CD4-positive, alpha-beta T cell treated with Interleukin-2 at 100 ng/mL for 4 hours (primary cell): Measurements from ENCODE around the gene ADAMTS13.

ENCODE experiments used
- DNase-seq: peaks from one replicate; pipeline ENCODE4 v3.0.0-alpha.2; 2020; ENCODE audit warnings: low spot score

ADAMTS13 gene

DNA sequence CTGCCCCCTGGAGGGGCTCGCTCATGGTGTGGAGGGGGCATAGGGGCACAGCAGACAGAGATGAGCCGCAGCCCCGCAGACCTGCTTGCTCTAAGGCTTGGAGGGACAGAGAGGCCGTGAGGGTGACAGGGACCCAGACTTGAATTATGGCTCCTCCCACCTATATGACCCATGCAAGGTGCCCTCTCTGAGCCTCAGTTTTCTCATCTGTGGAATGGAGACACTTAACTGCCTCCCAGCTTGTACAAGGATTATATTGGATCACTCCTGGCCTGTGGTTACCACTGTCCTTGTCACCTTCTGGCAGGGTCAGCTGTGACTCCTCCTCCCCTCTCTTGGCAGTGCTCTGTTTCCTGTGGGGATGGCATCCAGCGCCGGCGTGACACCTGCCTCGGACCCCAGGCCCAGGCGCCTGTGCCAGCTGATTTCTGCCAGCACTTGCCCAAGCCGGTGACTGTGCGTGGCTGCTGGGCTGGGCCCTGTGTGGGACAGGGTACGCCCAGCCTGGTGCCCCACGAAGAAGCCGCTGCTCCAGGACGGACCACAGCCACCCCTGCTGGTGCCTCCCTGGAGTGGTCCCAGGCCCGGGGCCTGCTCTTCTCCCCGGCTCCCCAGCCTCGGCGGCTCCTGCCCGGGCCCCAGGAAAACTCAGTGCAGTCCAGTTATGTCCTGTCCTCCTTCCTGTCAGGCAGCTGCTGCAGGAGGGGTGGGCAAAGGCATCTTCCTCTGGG lies 32.9 kb downstream of the ADAMTS13 start:
- DNase-seq = no peak

DNA sequence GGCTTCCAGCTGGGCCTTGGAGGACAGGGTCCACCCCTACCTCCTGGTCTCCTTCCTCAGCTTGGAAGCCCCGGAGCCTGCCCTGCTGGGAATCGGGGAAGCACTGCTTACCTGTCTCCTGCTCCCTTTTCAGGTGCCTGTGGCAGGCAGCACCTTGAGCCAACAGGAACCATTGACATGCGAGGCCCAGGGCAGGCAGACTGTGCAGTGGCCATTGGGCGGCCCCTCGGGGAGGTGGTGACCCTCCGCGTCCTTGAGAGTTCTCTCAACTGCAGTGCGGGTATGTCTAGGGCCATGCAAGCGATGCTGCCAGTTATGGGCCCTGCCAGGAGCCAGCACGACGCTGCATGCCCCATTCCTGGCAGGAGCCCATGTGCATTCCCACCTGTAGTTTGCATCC lies 33.8 kb downstream of the ADAMTS13 start:
- DNase-seq = no peak

DNA sequence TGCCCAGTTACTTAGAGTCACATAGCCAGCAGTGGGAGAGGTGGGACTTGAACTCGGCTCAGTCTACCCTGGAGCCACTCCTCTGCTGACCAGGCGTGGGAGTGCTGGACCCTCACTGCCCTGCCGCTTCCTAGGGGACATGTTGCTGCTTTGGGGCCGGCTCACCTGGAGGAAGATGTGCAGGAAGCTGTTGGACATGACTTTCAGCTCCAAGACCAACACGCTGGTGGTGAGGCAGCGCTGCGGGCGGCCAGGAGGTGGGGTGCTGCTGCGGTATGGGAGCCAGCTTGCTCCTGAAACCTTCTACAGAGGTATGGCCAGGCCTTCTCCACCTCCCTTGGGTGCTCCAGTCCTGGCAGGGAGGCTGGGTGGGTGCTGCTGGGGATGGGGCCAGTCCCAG lies 34.2 kb downstream of the ADAMTS13 start:
- no peak for DNase-seq

DNA sequence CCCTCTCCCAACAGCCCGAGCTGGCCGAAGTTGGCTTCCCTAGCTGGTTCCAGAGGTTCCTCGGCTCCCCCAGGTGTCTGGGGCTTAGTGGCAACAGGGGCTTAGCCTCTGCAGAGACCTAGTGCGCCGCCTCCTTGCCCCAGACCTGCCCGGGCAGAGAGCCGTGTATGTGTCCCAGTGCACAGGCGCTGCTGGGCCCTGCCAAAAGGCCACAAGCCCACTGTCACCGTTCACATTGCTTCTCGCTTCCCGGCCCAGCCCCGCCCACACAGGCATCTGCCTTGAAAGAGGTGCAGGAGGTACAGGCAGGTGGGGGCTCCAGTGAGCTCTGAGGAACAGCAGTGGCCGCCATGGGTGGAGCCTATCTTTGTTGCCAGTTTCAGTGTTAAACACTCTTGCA lies 35.1 kb downstream of the ADAMTS13 start:
- no peak for DNase-seq

DNA sequence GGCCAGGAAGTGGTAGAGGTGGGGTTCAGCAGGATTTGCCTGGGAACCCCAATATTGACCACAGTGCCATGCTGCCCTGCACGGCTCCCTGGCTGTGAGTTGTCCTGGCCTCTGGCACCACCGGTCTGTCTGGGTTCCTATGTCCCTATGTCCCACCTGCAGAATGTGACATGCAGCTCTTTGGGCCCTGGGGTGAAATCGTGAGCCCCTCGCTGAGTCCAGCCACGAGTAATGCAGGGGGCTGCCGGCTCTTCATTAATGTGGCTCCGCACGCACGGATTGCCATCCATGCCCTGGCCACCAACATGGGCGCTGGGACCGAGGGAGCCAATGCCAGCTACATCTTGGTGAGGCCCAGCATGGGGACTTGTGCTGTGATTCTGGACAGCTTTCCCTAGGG lies 35.6 kb downstream of the ADAMTS13 start:
- DNase-seq = no peak

DNA sequence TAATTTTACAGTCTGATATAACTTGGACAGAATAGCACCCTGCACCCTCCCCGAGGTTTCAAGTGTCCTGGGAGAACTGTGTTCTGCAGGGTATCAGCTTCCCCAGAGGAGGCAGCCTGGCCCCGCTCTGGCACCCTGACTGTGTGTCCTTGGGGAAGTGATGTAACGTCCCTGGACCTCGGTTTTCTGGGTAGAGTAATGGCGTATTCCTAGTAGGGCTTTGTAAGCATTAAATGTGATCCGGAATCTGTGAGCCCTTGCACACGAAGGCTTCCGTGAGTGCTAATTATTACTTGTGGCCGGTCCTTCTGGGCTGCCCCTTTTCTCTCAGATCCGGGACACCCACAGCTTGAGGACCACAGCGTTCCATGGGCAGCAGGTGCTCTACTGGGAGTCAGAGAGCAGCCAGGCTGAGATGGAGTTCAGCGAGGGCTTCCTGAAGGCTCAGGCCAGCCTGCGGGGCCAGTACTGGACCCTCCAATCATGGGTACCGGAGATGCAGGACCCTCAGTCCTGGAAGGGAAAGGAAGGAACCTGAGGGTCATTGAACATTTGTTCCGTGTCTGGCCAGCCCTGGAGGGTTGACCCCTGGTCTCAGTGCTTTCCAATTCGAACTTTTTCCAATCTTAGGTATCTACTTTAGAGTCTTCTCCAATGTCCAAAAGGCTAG lies 36.6 kb downstream of the ADAMTS13 start:
- DNase-seq = no peak

DNA sequence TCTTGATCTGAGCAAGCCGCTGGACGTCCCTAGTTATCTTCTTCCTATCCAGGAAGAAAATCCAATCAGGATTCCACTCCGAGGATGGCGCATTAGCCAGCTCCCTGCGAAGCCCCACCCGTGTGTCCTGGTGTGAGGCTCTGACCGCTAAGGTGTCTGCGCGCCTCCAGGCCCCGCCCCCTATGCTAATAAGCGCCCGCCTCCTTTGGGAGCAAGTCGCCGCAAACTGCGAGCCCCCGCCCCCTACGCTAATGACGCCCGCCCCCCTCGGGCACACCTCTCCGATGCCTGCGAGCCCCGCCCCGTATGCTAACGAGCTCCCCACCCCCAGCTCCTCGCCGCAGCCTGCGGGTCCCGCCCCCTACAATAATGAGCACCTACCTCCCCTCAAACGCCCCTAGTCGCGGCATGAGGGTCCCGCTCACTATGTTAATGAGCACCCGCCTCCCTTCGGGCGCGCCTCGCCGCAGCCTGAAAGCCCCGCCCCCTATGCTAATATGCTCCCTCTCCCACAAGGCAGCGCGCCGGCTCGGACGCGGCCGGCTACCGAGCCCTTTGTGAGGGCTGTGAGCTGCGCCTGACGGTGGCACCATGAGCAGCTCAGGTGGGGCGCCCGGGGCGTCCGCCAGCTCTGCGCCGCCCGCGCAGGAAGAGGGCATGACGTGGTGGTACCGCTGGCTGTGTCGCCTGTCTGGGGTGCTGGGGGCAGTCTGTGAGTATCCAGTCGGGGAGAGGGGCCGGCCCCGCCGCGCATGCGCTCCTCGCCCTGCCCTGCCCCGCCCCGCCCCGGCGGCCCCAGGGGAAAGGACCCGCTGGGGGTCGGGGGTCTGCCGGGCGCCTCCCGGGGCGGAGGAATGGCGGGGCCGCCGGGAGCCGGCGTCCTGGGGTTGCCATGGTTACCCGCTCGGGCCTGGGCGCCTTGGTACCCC lies 37.6 kb downstream of the ADAMTS13 start, which contains the start of gene CACFD1:
TSS of gene CACFD1 (plus strand) at position 503 of the 929 bp plus-strand sequence. CDS start at position 592, 89 bp downstream.
- DNase-seq = peak; percentile 92

DNA sequence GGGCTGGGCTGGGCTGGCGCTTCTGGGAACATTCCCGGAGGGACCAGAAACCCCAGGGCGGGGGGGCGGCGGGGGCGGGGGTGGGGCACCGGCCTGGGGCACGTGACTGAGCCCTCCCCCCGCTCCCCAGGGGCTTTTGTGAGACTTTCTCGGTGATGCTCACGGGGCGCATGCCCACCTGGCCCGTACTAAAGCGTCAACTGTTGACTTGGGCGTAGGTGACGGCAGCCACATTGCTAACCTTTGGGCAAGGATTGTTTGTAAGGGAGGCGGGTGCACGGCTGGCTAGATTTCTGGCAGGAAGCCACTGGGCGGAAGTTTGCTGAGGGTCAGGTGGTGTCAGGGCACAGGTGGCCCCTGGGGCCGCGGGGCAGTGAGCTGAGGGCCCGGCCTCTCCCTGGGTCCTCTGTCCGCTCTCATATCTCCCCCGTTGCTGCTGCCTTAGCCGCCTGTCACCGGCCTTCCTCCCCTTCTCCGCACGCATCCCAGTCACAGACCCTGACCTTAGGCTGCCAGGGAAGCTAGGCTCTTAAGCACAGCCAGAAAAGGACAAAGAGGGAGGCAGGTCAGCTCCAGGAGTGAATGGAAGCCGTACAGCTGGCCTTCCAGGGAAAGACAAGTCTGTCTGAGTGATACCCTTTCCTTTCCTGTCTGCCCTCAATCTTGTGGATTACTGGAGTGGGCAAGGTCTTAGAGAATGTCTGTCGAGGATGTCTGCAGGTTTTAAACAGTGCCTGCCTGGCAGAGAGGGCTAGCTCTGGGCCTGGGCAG lies 38.4 kb downstream of the ADAMTS13 start:
- peak; percentile 47 for DNase-seq

DNA sequence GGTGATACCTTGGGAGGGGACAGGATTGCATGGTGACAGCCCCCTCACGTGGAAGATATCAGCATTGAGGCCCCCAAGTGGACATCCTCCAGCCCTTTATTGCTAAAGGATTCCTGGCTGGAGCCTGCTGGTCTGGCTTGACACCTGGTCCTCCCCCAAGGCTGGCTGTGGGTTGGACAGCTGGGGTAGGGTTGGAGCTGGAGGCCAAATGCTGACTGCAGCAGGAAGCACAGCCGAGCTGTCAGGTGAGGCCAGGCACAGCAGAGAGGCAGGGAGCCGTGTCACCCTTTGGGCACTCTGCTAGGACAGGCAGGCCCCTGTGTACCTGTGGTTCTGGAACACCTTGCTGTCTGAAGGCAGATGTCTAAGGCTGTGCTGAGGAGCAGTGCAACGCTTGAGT lies 39.8 kb downstream of the ADAMTS13 start:
- DNase-seq = no peak

DNA sequence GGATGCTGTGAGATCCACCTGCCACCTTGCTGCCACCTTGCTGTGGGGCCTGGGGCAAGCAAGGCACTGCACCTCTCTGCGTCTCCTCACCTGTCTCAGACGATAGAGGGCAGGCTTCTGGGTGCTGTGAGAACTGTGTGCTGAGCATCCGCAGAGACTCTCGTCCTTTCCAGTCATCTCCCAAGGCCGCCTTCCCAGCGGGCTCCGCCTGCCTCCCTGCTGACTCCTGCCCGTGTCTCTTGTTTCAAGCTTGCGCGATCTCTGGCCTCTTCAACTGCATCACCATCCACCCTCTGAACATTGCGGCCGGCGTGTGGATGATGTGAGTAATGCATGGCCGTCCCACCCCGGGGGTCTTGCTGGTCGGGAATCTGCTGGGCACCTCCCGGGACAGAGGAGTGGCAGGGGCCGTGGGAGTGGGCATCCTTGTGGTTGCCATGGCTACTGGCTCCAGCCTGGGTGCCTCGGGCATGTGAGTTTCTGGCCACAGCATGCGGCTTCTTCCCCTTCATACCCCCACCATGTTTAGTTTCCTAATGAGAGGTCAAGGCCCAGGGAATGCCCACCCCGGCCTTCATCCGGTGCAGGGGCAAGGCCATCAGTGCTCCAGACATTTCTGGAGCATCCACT lies 41.2 kb downstream of the ADAMTS13 start:
- DNase-seq = no peak

DNA sequence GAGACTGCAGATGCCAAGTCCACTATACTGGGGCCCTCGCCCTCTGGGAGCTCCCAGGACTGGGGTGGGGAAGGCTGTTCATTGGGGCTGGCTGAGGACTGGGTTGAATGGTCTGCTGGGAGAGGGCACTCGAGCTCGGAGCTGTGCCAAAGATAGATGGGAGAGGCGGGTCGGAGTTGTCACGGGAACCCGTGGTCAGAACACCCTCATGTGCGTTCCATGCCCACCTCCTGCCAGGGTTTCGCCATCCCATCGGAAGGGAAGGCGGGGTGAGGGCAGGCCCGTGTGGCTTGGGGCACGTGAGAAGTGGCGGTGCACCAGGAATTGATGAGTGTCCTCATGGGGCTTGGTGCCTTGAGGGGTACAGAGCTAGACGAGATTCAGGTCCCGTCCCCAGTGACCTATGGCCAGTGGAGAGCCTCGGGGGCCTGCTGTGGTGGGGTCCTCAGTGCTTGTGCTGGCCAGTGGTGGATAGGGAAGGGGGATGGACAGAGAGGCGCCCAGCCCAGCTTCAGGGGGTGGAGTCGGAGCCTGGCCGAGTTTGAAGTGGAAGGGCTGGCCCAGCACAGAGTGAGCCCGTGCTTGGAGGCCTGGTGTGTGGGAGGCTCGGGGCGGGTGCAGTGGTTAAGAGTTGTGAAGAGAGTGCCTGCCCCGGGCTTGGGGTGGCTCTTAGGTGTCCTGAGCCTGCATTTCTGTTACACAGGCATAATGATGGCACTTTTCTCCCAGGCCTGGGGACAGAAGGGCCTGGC lies 41.9 kb downstream of the ADAMTS13 start:
- no peak for DNase-seq

DNA sequence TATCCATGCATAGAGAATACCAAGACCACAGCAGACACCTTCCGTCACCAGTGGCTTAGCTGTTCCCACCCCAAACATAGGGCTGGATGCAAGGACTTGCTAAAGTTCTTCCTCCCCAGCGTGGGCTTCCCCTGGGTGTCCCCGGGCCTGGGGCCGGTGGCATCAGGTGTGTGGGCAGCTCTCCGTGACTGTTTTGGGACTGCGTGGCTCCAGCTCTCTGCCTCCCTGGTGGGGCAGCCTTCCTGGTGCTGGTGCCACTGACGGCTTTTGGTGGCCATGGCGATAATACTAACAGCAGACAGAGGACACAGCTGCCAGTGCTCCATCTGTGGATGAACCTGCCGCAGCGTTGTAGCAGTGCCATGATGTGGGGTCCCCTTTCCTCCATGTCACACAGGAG lies 42.5 kb downstream of the ADAMTS13 start:
- no peak for DNase-seq

DNA sequence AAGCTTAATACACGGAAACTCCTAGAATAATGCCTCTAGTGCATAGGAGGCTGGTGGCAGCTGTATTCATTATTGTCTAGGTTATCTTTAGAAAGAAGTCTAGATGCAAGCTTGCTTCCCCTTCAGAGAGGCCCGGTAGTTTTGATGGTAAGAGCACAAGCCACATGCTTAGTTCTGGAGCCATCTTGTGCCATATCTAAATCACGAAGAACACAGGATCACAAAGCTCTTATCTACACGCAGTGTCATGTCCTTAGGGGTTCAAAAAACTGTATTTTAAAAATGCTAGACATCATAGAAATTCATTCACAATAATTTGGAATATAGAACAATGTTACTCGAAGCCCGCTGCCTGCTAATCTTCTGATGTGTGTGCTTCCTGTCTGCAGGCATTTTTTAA lies 43.8 kb downstream of the ADAMTS13 start:
- no peak for DNase-seq

DNA sequence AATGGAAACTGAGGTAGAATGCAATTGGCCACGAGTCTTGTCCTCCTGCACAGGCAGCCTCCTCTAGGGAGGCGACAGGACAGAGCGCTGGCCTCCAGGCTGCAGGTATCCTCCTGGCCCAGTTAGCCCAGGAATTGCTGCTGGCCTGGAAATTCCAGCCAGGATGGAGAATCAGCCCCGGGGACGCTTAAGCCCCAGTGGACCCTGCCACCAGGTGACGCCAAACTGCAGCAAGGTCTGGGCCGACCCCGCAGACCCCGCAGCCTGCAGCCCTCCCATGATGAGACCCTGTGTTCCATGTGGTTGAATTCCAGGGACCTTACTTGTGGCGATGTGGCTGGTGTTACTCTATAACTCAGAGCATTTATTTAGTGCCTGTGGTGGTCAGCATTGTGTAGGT lies 44.9 kb downstream of the ADAMTS13 start:
- no peak for DNase-seq

DNA sequence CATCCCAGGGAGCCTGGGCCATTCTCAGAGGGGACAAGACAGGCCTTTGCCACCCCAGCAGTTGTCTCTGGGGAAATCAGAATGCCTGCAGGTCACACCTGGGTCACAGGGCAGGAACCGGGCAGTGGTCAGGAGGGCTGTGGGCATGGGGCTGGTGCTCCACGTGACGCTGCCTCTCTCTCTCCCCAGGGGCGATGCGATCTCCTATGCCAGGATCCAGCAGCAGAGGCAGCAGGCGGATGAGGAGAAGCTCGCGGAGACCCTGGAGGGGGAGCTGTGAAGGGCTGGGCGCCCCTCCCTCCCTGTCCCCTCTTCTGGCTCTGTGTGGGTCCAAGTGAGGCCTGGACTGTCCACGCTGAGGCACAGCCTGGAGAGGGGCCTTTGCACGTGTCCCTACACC lies 46.2 kb downstream of the ADAMTS13 start:
- no peak for DNase-seq

DNA sequence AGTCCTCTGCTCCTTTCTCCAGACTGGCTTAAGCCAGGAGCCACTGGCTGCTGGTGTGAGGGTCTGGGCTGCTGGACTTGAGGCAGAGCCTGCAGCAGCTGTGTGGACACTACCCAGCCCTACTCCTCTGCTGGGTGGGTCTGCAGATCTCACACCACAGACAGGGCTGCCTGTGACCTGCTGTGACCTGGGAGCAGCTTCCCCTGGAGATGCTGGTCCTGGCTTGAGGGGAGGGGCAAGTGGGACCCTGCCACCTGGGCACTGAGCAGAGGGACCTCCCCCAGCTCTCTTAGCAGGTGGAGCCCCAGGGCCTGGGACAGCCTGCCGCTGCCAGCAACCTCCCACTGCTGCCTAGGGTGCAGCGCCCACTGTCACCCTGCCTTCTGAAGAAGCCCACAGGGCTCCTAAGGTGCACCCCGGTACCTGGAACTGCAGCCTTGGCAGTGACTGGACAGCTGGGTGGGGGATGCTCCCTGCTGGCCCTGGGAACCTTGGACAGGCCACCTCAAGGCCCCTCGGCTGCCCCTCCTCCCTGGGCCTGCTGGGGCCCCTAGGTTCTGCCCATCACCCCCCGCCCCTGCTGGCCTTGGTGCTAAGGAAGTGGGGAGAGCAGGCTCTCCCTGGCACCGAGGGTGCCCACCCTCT lies 46.7 kb downstream of the ADAMTS13 start:
- no peak for DNase-seq

DNA sequence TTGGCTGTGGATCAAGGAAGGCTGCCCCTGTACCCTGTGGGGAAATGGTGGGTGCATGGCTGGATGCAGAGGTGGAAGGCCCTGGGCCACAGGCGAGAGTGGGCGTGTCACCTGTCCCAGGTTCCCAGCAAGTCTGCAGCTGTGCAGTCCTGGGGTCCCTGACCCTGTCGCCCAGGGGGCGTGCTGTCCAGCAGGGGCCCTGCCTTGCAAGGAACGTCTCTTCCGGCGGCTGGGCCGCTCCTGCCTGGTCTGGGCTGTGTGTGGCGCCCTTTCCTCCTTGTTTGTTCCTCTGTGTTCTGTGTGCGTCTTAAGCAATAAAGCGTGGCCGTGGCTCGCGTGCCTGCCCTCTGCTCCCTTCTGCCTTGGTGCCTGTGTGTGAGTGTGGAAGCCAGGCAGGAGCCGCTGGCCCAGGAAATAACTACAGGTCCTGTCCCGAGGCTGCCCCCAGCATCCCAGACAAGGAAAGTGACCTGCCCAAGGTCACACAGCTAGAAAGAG lies 48.3 kb downstream of the ADAMTS13 start:
- DNase-seq = no peak

DNA sequence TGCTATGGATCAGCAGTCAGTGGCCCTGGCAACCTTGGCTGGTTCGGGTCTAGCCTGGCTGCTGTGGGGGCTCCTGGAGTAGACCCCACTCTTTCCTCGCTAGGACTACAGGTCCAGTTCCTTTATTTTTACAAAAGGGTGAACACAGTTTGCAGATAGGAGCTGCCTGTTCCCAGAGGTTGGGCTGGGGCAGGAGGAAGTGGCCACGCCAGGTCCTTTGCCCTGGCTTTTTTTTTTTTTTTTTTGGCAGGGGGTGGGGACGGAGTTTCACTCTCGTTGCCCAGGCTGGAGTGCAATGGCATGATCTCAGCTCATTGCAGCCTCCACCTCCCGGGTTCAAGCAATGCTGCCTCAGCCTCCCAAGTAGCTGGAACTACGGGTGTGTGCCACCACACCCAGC lies 48.8 kb downstream of the ADAMTS13 start:
- no peak for DNase-seq

DNA sequence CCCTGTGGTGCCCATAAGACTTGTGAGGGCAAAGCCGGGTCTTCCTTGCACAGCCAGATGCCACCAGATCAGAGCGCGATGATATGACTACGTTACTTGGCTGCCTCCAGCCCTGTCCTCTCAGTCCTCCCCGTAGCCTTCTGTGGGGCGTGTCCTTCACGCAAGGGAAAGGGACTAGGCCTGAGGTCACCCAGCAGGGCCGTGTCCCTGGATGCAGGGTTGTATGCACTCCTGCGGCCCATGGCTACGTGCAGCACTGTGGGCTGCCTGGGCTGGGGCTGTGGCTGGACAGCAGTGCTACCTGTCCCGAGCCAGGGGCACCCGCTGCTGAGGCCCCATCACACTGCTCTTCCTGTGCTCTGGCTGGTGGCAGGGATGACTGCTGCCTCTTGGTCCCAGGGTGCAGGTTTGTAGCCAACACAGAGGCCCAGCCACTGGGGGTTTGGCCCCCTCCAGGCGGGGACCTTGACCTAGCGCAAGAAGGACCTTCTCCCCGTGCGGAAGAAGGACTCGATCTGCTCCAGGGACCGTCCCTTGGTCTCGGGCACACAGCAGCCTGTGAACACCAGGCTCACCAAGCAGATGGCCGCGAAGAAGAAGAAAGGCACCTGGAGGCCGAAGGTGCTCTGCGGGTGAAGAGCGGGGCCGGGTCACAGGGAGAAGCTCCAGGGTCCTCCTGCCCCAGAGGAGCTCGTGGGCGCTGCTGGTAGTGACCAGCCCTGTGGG lies 49.5 kb downstream of the ADAMTS13 start:
- DNase-seq = no peak
